Measurements from ENCODE around the gene ANKMY2.

- TF ChIP-seq, protein P1, sequence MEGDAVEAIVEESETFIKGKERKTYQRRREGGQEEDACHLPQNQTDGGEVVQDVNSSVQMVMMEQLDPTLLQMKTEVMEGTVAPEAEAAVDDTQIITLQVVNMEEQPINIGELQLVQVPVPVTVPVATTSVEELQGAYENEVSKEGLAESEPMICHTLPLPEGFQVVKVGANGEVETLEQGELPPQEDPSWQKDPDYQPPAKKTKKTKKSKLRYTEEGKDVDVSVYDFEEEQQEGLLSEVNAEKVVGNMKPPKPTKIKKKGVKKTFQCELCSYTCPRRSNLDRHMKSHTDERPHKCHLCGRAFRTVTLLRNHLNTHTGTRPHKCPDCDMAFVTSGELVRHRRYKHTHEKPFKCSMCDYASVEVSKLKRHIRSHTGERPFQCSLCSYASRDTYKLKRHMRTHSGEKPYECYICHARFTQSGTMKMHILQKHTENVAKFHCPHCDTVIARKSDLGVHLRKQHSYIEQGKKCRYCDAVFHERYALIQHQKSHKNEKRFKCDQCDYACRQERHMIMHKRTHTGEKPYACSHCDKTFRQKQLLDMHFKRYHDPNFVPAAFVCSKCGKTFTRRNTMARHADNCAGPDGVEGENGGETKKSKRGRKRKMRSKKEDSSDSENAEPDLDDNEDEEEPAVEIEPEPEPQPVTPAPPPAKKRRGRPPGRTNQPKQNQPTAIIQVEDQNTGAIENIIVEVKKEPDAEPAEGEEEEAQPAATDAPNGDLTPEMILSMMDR (IDR thresholded peaks at IDR 0.05), result no peak
- TF ChIP-seq POLR2AphosphoS5 (IDR thresholded peaks at IDR 0.05), result no peak
- TF ChIP-seq EP300 (IDR thresholded peaks at IDR 0.05), result no peak
- no peak for TF ChIP-seq POLR2A (IDR thresholded peaks at IDR 0.05)
These were observed 4.7 kb upstream of the ANKMY2 start for GRCh38 chr7:16650266-16650665.

All from sigmoid colon (tissue), 4 donors.